Transverse colon (tissue), 4 donors: ENCODE measurements around the gene AMIGO3. TPM values are rescaled to one million over a fixed set of nuclear protein-coding genes. Genes with fewer than 3 reads are reported as not detected.

Experiments used
- DNase-seq: peaks from one replicate; pipeline ENCODE4 v3.0.0-alpha.2; 2019
- H3K27ac ChIP-seq, 4 donors: fragments of 200-600 bp; sonication (generic); 2 replicates each; pipeline ENCODE4 v1.5.1; 2016 to 2018; ENCODE audit warnings: inconsistent platforms in 4 of 4
- H3K27me3 ChIP-seq: fragments of 200-600 bp; sonication (generic); 2 replicates; pipeline ENCODE4 v1.5.1; 2017; ENCODE audit warnings: inconsistent platforms
- H3K36me3 ChIP-seq, 4 donors: fragments of 200-600 bp; sonication (generic); 2 replicates each; pipeline ENCODE4 v1.5.1; 2017 to 2019; ENCODE audit warnings: inconsistent platforms in 4 of 4
- H3K4me1 ChIP-seq, 4 donors: fragments of 200-600 bp; sonication (generic); 2 replicates each; pipeline ENCODE4 v1.5.1; 2017 to 2020; ENCODE audit warnings: inconsistent platforms in 4 of 4
- H3K4me3 ChIP-seq, 4 donors: fragments of 200-600 bp; sonication (generic); 1 replicate in 1 of 4; 2 replicates in 3 of 4; pipeline versions ENCODE4 v1.5.1 to v1.6.1; 2017 to 2019; ENCODE audit warnings: inconsistent platforms in 4 of 4
- H3K9me3 ChIP-seq, 2 donors: fragments of 200-600 bp; sonication (generic); 2 replicates each; pipeline ENCODE4 v1.5.1; 2017 to 2019; ENCODE audit warnings: inconsistent platforms in 2 of 2
- EP300 ChIP-seq: sonication (generic); formaldehyde crosslinking; IDR thresholded peaks from one replicate; pipeline ENCODE4 v1.6.1; 2017; ENCODE audit warnings: antibody characterized with exemption, low read depth
- POLR2A ChIP-seq: fragments of 450-650 bp; IDR thresholded peaks from one replicate; pipeline ENCODE4 v1.6.1; 2016; ENCODE audit warnings: antibody characterized with exemption, mild to moderate bottlenecking, moderate library complexity
- POLR2AphosphoS5 ChIP-seq, 3 donors: sonication (generic); formaldehyde crosslinking; IDR thresholded peaks; one replicate each; pipeline ENCODE4 v1.6.1; 2016; ENCODE audit warnings: antibody characterized with exemption in 3 of 3
- WGBS, 2 donors: methylation state at CpG; one replicate each; pipeline ENCODE4 v1.1.5; 2018; ENCODE audit warnings: low coverage in 1 of 2; 5-methylcytosine and 5-hydroxymethylcytosine counted together
- in situ Hi-C, 4 donors: fragments of 200-750 bp; cut with MboI; loops; one replicate each; pipeline versions ENCODE4 v1.15.0 to v1.15.1; 2017; ENCODE audit warnings: low sequenced_read_pairs in 3 of 4, low pct_ligation_motif_present in 1 of 4, low pct_unique_long_range_greater_than_20kb in 1 of 4
- intact Hi-C: fragments of 100-400 bp; cut with DNase I; formaldehyde crosslinking; loops from one replicate; pipeline ENCODE4 v1.15.1; 2023; ENCODE audit warnings: low total_unique reads
- total RNA-seq, 4 donors: library from RNA; depleted of rRNA; stranded (reverse); fragments of >200 nt; gene quantifications; one replicate each; pipeline ENCODE4 v1.1.0, GENCODE V29; 2016
- TF ChIP-seq, protein P1 (sequence below), 5 experiments: fragments of 200-600 bp in 3 of 5; fragments of 450-650 bp in 2 of 5; sonication (generic) in 3 of 5; IDR thresholded peaks; 1 replicate in 2 of 5; 2 replicates in 3 of 5; pipeline ENCODE4 v1.5.1; 2016 to 2017; ENCODE audit warnings: antibody characterized with exemption in 5 of 5, inconsistent platforms in 3 of 5, mild to moderate bottlenecking in 2 of 5, moderate library complexity in 1 of 5

AMIGO3 gene
- total RNA-seq, 4 donors from 2014 or later, result 0.68 to 0.79 TPM; not detected in 2

GRCh38 chr3:49670940-49671290 is 48.6 kb downstream of the AMIGO3 start:
- no peak overlapping the region for H3K27ac ChIP-seq
- H3K36me3 ChIP-seq, result no peaks in the 10 kb centered on the region
- no peak for DNase-seq
- TF ChIP-seq POLR2AphosphoS5 (IDR thresholded peaks at IDR 0.05) (no peak), EP300 (no peak), POLR2A (no peak)
- TF ChIP-seq, protein P1, sequence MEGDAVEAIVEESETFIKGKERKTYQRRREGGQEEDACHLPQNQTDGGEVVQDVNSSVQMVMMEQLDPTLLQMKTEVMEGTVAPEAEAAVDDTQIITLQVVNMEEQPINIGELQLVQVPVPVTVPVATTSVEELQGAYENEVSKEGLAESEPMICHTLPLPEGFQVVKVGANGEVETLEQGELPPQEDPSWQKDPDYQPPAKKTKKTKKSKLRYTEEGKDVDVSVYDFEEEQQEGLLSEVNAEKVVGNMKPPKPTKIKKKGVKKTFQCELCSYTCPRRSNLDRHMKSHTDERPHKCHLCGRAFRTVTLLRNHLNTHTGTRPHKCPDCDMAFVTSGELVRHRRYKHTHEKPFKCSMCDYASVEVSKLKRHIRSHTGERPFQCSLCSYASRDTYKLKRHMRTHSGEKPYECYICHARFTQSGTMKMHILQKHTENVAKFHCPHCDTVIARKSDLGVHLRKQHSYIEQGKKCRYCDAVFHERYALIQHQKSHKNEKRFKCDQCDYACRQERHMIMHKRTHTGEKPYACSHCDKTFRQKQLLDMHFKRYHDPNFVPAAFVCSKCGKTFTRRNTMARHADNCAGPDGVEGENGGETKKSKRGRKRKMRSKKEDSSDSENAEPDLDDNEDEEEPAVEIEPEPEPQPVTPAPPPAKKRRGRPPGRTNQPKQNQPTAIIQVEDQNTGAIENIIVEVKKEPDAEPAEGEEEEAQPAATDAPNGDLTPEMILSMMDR (IDR thresholded peaks at IDR 0.05), result no peak
- H3K4me1 ChIP-seq, result peaks cover 9 to 16% (median 12%) of the 10 kb centered on the region in 4 donors
- in situ Hi-C loops (loop anchor here in 3 of 4 donors (5.0 to 10.0 kb wide), 3 partner anchors 126 to 136 kb away; no protein-coding TSS in a partner anchor), intact Hi-C loops (loop anchor here (5.0 kb wide), 1 partner anchor 129 kb away; no protein-coding TSS in a partner anchor)
- no peak overlapping the region for H3K4me3 ChIP-seq
- WGBS, 2 donors, result 68% methylated on average over 6 of the region's 6 CpGs; no CpG with 5 or more reads in 1 of the 2 donors
- H3K9me3 ChIP-seq, result no peaks in the 10 kb centered on the region
- peaks cover 16% of the 10 kb centered on the region for H3K27me3 ChIP-seq

DNA sequence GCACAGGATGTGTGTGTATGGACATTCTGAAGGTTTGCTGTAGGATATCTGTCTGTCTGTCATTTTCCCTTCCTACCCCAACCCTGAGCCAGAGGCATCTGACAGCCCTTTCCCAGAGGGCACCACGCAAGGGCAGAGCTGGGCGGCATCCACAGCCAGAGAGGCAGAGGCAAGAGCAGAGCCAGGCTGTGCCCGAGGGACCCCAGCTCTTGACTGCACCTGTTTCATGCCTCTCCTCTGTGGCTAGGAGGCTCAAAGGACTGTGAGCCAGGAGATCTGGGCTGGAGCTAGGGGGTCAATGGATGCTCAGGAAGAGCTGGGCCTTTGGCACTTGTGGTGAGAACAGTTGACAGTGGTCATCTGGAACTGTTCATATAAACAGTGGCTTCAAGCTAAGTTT is 50.1 kb downstream of the AMIGO3 start:
- no peak for DNase-seq
- Histone ChIP-seq H3K27me3 (peaks cover 16% of the 10 kb centered on the region), H3K36me3 (no peaks in the 10 kb centered on the region), H3K9me3 (no peaks in the 10 kb centered on the region), H3K27ac (no peak overlapping the region), H3K4me1 (peaks cover 0 to 6% (median 4%) of the 10 kb centered on the region in 4 donors), H3K4me3 (no peak overlapping the region)
- in situ Hi-C loops, result loop anchor here in 1 of 4 donors (10.0 kb wide), 1 partner anchor 125 kb away; no protein-coding TSS in a partner anchor
- intact Hi-C loops, result no loop called here
- no peak for TF ChIP-seq POLR2A
- no peak for TF ChIP-seq POLR2AphosphoS5 (IDR thresholded peaks at IDR 0.05)
- TF ChIP-seq EP300, result no peak
- TF ChIP-seq, protein P1 (IDR thresholded peaks at IDR 0.05), result no peak
- 56% methylated on average over 3 of the region's 3 CpGs; no CpG with 5 or more reads in 1 of the 2 donors for WGBS, 2 donors

DNA sequence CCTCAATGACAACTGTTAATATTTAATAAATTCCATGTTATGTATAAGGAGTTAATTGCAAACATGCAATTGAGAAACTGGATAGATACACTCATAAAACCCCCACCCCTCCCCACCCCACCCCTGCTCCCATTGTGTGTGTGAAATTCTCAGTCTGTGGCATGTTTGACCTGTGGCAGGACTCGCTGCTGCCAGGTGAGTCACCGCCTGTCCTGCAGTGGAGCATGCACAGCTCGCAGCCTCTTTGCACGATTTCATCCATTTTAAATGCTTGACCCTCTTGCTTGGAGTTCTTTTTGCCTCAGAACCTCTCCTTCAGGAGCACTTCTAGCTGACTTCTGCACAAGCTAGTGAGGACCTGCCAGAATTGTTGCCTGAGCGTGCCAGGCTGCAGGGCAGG is 50.6 kb downstream of the AMIGO3 start:
- DNase-seq, result no peak
- H3K4me1 ChIP-seq, result peaks cover 0 to 6% (median 4%) of the 10 kb centered on the region in 4 donors
- no peaks in the 10 kb centered on the region for H3K36me3 ChIP-seq
- WGBS, 2 donors, result 50 to 54% methylated on average over 2 to 5 of the region's 5 CpGs
- no peak overlapping the region for H3K27ac ChIP-seq
- no peak overlapping the region for H3K4me3 ChIP-seq
- in situ Hi-C loops (loop anchor here in 1 of 4 donors (10.0 kb wide), 1 partner anchor 124 kb away; no protein-coding TSS in a partner anchor), intact Hi-C loops (no loop called here)
- TF ChIP-seq, protein P1 (IDR thresholded peaks at IDR 0.05), result no peak
- TF ChIP-seq EP300, result no peak
- TF ChIP-seq POLR2AphosphoS5 (IDR thresholded peaks at IDR 0.05), result no peak
- TF ChIP-seq POLR2A, result no peak
- H3K9me3 ChIP-seq, result no peaks in the 10 kb centered on the region
- peaks cover 16% of the 10 kb centered on the region for H3K27me3 ChIP-seq

GRCh38 chr3:49668414-49668797 is 51.1 kb downstream of the AMIGO3 start:
- no peak overlapping the region for H3K27ac ChIP-seq
- in situ Hi-C loops, result loop anchor here in 1 of 4 donors (10.0 kb wide), 1 partner anchor 124 kb away; no protein-coding TSS in a partner anchor
- TF ChIP-seq POLR2AphosphoS5 (IDR thresholded peaks at IDR 0.05) (no peak), EP300 (no peak), POLR2A (no peak)
- TF ChIP-seq, protein P1 (IDR thresholded peaks at IDR 0.05), result no peak
- H3K4me3 ChIP-seq, result no peak overlapping the region
- H3K4me1 ChIP-seq, result peaks cover 0 to 4% (median 4%) of the 10 kb centered on the region in 4 donors
- H3K9me3 ChIP-seq, result no peaks in the 10 kb centered on the region
- H3K27me3 ChIP-seq, result peaks cover 16% of the 10 kb centered on the region
- intact Hi-C loops, result no loop called here
- no peak for DNase-seq
- 29% methylated on average over 5 of the region's 5 CpGs; no CpG with 5 or more reads in 1 of the 2 donors for WGBS, 2 donors
- H3K36me3 ChIP-seq, result no peaks in the 10 kb centered on the region
